K562 (cell line): Measurements from ENCODE around the gene ZC3H10. TPM values are rescaled to one million over a fixed set of nuclear protein-coding genes. Genes with fewer than 3 reads are reported as not detected.
A peak's percentile ranks its signal among the peaks of the same experiment; 100 is the strongest.

Experiments used
- ELF4 ChIP-seq: fragments of 450-650 bp; formaldehyde crosslinking; IDR thresholded peaks from 2 replicates; pipeline ENCODE4 v1.4.0; 2022; ENCODE audit warnings: missing genetic modification characterization
- FIP1L1 ChIP-seq: fragments of 200-400 bp; formaldehyde crosslinking; IDR thresholded peaks from 2 replicates; pipeline ENCODE4 v1.6.1; 2018; ENCODE audit warnings: mild to moderate bottlenecking, low read depth, low read length; ENCODE audit not compliant: poor library complexity, severe bottlenecking
- FOXK2 ChIP-seq, 2 experiments: fragments of 450-650 bp; IDR thresholded peaks in 1 of 2; conservative IDR thresholded peaks in 1 of 2; 2 replicates each; pipeline ENCODE4 v1.6.1; 2016; ENCODE audit warnings: low read depth in 2 of 2, mild to moderate bottlenecking in 1 of 2
- HDAC3 ChIP-seq: fragments of 450-650 bp; IDR thresholded peaks from 2 replicates; pipeline ENCODE4 v1.6.1; 2018; ENCODE audit warnings: borderline replicate concordance, mild to moderate bottlenecking, moderate library complexity; ENCODE audit not compliant: partially characterized antibody
- MCM2 ChIP-seq: fragments of 450-650 bp; IDR thresholded peaks from 2 replicates; pipeline ENCODE4 v1.6.1; 2017; ENCODE audit warnings: low read depth, mild to moderate bottlenecking
- MITF ChIP-seq: IDR thresholded peaks from 2 replicates; pipeline ENCODE4 v1.6.1; 2014; ENCODE audit warnings: antibody characterized with exemption
- NFE2 ChIP-seq: IDR thresholded peaks from 2 replicates; pipeline ENCODE4 v1.6.1; 2014; ENCODE audit warnings: antibody characterized with exemption, low read depth
- SMARCA4 ChIP-seq: fragments of 450-650 bp; IDR thresholded peaks from 2 replicates; pipeline ENCODE4 v1.6.1; 2016
- SP1 ChIP-seq: sonication (generic); formaldehyde crosslinking; IDR thresholded peaks from 2 replicates; pipeline ENCODE4 v1.8.1; 2022; ENCODE audit warnings: mild to moderate bottlenecking, missing genetic modification reagents
- SRSF7 ChIP-seq: fragments of 200-400 bp; formaldehyde crosslinking; optimal IDR thresholded peaks from 2 replicates; pipeline ENCODE3; 2017; ENCODE audit warnings: mild to moderate bottlenecking, low read depth, low read length
- SRSF9 ChIP-seq: fragments of 200-400 bp; formaldehyde crosslinking; IDR thresholded peaks from 2 replicates; pipeline ENCODE4 v1.6.1; 2017; ENCODE audit warnings: low read depth, low read length, borderline replicate concordance
- THRB ChIP-seq: fragments of 450-650 bp; formaldehyde crosslinking; conservative IDR thresholded peaks from 2 replicates; pipeline ENCODE4 v1.4.0; 2022; ENCODE audit warnings: mild to moderate bottlenecking, missing genetic modification characterization
- TOE1 ChIP-seq, 2 experiments: fragments of 450-650 bp in 1 of 2; sonication (generic) in 1 of 2; formaldehyde crosslinking in 1 of 2; IDR thresholded peaks; 2 replicates each; pipeline versions ENCODE4 v1.7.1 to v1.8.0; 2016 to 2022; ENCODE audit warnings: borderline replicate concordance in 2 of 2, mild to moderate bottlenecking in 2 of 2, antibody characterized with exemption in 1 of 2, inconsistent platforms in 1 of 2, low read depth in 1 of 2, missing genetic modification reagents in 1 of 2, moderate library complexity in 1 of 2
- ZNF224 ChIP-seq: sonication (generic); formaldehyde crosslinking; IDR thresholded peaks from 2 replicates; pipeline ENCODE4 v1.8.0; 2022; ENCODE audit warnings: mild to moderate bottlenecking, missing genetic modification reagents
- ZNF699 ChIP-seq: fragments of 250-450 bp; sonication (Bioruptor Pico); IDR thresholded peaks from 2 replicates; pipeline ENCODE4 v1.8.0; 2021; ENCODE audit warnings: mild to moderate bottlenecking, moderate library complexity; ENCODE audit not compliant: insufficient replicate concordance
- polyA plus RNA-seq, 8 experiments: library from polyadenylated mRNA; depleted of rRNA in 4 of 8; stranded (reverse) in 5 of 8; unstranded in 3 of 8; fragments of >200 nt; fragmentation: Nextera tagmentation in 2 of 8; fragmentation: Illumina TruSeq in 1 of 8; extraction: Ambion mirVana in 2 of 8; extraction: Trizol in 1 of 8; gene quantifications; 2 replicates each; pipeline versions ENCODE4 v1.2.1 to v1.2.3, GENCODE V29; 2011 to 2014; ENCODE audit warnings: inconsistent platforms in 1 of 8, missing spikeins in 1 of 8
- total RNA-seq, 7 experiments: library from RNA; depleted of rRNA in 6 of 7; stranded (reverse); fragments of >200 nt in 6 of 7; fragmentation: Illumina TruSeq in 2 of 7; extraction: Trizol in 2 of 7; gene quantifications; 2 replicates each; pipeline versions ENCODE4 v1.2.1 to v1.2.3, GENCODE V29; 2011 to 2021; ENCODE audit warnings: low replicate concordance in 1 of 7
- TF ChIP-seq, protein P1 (sequence below): sonication (generic); IDR thresholded peaks from 2 replicates; pipeline ENCODE4 v1.6.1; 2016
- TF ChIP-seq, protein P2 (sequence below): sonication (generic); formaldehyde crosslinking; IDR thresholded peaks from 2 replicates; pipeline ENCODE4 v1.8.0; 2022; ENCODE audit warnings: mild to moderate bottlenecking, missing genetic modification reagents

Gene ZC3H10
- total and polyA plus RNA-seq, 9 of the 15 experiments (the other 6 are each of a cell fraction or from before 2014, with no cell fraction given), result 0.31 to 4.1 (median 1.6) TPM

GRCh38 chr12:56116267-56117081 is 1.6 kb upstream of the ZC3H10 start, which contains the start of gene RPL41 (continued):
- TF ChIP-seq MITF, result no peak
- peak; percentile 94 for TF ChIP-seq SP1 (CRISPR knock-in tag)
- TF ChIP-seq SRSF7, result no peak
- no peak for TF ChIP-seq SRSF9
- TF ChIP-seq FOXK2 (conservative IDR thresholded peaks at IDR 0.05 in 1 of 2, IDR thresholded peaks at IDR 0.05 in 1 of 2; ENCODE audit: low read depth in 2 of 2), result no peak
- no peak for TF ChIP-seq MCM2
- no peak for TF ChIP-seq ZNF699 (CRISPR knock-in tag)
- TF ChIP-seq TOE1 (IDR thresholded peaks at IDR 0.05; ENCODE audit: borderline replicate concordance), result peak; percentile 78
- TF ChIP-seq TOE1 (CRISPR knock-in tag; IDR thresholded peaks at IDR 0.05; ENCODE audit: borderline replicate concordance, low read depth), result no peak
- peak; percentile 74 for TF ChIP-seq ELF4 (CRISPR knock-in tag)
- no peak; the same call in 1 of the 2 replicates for TF ChIP-seq SMARCA4
- TF ChIP-seq HDAC3, result peak; percentile 69
- no peak for TF ChIP-seq ZNF224 (CRISPR knock-in tag)
- TF ChIP-seq, protein P1, sequence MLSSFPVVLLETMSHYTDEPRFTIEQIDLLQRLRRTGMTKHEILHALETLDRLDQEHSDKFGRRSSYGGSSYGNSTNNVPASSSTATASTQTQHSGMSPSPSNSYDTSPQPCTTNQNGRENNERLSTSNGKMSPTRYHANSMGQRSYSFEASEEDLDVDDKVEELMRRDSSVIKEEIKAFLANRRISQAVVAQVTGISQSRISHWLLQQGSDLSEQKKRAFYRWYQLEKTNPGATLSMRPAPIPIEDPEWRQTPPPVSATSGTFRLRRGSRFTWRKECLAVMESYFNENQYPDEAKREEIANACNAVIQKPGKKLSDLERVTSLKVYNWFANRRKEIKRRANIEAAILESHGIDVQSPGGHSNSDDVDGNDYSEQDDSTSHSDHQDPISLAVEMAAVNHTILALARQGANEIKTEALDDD, result peak; percentile 69
- TF ChIP-seq, protein P2, sequence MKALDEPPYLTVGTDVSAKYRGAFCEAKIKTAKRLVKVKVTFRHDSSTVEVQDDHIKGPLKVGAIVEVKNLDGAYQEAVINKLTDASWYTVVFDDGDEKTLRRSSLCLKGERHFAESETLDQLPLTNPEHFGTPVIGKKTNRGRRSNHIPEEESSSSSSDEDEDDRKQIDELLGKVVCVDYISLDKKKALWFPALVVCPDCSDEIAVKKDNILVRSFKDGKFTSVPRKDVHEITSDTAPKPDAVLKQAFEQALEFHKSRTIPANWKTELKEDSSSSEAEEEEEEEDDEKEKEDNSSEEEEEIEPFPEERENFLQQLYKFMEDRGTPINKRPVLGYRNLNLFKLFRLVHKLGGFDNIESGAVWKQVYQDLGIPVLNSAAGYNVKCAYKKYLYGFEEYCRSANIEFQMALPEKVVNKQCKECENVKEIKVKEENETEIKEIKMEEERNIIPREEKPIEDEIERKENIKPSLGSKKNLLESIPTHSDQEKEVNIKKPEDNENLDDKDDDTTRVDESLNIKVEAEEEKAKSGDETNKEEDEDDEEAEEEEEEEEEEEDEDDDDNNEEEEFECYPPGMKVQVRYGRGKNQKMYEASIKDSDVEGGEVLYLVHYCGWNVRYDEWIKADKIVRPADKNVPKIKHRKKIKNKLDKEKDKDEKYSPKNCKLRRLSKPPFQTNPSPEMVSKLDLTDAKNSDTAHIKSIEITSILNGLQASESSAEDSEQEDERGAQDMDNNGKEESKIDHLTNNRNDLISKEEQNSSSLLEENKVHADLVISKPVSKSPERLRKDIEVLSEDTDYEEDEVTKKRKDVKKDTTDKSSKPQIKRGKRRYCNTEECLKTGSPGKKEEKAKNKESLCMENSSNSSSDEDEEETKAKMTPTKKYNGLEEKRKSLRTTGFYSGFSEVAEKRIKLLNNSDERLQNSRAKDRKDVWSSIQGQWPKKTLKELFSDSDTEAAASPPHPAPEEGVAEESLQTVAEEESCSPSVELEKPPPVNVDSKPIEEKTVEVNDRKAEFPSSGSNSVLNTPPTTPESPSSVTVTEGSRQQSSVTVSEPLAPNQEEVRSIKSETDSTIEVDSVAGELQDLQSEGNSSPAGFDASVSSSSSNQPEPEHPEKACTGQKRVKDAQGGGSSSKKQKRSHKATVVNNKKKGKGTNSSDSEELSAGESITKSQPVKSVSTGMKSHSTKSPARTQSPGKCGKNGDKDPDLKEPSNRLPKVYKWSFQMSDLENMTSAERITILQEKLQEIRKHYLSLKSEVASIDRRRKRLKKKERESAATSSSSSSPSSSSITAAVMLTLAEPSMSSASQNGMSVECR, result peak; percentile 36; the same call in 1 of the 2 replicates
- no peak for TF ChIP-seq NFE2
- no peak for TF ChIP-seq FIP1L1
- TF ChIP-seq THRB (CRISPR knock-in tag), result peak; percentile 91; the same call in 1 of the 2 replicates
